ENCODE data around the gene CEP41.

The CEP41 gene

DNA sequence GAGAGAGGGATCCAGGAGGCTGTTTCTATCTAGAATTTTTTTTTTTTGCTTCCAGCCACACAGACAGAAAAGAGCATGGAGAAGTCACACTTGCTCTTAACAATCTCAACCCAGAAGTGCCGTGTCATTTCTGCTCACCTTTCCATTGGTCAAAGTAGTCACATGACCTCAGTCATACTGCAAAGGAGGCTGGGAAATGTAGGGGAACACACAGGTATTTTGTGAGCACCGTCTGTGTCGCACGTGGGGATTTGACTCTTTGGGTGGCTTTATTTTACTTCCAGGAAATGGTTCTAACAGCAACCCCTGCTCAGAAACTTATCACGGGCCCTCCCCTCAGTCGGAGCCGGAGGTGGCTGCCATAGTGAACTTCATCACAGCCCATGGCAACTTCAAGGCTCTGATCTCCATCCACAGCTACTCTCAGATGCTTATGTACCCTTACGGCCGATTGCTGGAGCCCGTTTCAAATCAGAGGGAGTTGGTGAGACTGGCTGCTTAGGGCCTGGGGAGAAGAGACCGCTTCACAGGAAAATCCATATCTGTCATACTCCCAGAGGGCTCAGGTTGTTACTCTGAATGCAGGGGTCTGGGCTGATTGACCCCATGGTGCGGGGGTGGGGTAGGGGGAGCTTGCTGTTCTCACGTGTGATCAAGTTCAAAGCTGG is 73.6 kb downstream of the CEP41 start:
- DNase-seq = no peak

DNA sequence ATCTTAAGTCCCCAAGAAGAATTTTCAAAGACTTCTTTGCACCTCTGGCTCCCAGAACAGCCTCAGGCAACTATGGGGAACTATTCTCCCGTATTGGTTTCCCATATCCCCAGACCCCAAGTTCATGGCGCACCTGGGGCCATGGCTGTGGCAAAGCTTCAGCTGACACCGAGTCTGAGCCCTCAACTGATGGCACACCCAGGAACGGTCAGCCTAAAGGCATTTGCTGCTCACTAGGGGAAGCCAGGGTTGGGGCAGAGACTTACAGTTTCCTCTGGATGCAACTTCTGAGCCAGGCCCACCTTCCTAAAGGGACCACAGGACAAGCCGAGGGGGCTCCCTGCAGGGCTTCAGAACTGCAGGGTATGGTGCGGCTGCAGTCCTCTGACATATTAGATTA is 74.3 kb downstream of the CEP41 start:
- DNase-seq = no peak

DNA sequence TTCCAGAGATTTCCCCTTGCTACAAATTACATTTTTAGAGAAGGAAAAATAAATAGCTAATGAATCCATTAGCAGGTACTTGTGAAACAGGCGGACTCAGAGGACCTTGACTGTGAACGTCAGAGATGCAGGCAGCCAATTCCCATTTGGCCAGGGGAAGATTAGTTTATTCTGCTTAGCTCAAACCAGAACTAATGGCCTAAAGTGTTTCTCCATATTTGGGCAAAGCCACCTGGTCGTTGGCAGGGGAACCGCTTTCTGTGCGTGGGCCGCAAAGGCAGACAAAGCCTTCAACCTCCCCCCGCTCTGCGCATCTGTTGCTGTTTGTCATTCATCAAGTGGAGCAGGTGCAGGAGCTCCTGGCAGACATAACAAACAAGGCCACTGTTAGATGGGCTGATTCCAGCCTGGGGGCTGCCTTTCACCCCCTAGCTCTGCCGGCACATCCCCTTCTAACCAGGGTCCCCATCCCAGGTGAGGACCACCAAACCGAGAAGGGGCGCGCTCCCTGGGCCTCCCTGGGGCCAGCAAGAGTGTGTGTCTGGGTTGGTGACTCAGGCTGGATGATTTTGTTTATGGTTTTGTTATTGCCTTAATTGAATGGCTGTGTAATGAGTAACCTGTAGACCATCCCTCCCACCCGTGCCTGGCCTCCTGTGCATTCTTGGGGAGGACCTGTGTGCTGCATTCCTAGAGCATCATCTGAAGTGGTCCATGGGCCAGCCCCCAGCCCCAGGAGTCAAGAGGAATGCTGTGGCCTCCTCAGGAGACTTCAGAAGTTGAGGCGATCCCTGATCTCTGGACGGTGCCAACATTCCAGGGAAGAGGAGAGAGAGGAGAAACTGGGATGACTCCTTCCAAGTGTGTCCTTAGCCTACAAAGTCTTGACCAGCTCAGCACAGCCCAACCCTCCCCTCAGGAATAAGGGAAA is 75.0 kb downstream of the CEP41 start:
- DNase-seq = no peak

DNA sequence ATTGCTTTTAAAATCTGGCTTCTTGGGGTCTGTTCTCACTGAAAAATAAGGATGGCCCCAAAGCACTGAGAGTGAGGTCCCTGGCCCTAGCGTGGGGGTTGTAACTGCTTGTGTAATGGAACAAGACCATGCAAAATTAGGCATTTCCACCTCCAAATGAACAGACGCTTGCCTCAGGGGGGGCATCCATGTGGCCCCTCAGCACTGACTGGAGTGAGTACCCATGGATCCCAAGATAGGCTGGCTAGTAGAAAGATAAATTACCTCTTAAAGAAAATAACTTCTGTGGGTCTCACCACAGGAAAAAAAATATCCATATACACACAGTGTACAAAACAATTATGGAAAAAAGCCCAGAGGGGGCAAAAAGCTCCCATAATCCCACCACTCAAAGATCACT is 75.7 kb downstream of the CEP41 start:
- no peak for DNase-seq

DNA sequence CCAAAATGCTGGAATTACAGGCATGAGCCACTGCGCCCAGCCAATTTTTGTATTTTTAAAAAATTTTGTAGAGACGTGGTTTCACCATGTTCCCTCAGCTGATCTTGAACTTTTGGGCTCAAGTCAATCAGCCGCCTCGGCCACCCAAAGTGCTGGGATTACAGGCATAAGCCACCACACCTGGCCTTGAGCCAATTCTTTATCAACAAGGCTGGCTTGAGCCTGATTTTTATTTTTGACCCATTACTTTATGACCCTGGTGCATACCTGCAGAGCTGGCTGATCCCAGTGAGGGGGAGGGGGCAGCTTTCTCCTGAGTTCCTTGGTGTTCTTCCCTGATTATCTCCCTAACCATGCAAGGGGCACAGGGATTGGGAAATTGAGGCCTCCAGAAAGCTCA is 76.4 kb downstream of the CEP41 start:
- DNase-seq = no peak

DNA sequence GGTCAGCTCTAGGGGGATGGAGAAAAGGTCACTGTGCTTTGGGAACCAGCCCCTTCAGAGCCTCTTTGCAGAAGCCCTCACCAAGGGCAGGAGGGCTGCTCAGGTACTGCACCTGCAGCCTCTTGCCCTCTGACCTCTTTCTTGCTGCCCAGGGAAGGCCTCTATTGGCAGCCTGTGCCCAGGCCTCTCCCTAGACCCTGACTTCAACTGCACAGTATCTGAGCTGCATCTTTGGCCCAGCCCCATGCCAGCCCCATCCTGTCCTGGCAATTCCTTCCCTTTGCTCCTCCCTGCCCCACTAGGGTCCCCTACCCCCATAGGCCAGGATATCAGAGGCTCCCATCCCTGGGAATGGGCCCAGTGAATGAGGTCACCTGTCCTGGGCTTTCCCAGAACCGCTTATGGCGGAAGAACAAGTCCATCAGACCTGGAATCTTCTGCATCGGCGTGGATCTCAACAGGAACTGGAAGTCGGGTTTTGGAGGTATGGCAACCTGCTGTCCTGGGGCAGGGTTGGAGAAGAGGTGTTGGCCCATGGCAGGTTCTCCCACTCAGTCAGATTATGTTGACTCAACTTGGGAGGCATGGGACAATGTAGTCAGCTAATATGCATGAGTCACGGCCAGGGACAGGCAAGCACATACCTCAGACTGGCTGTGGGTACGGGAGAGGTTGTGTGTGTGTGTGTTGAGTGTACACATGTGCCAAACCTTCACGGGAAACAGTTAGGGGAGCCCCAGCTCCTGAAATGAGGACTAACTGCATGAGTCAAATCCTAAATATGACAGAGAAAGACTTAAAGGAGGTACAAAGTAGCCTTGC is 77.6 kb downstream of the CEP41 start:
- DNase-seq = peak; percentile 48 to 53

DNA sequence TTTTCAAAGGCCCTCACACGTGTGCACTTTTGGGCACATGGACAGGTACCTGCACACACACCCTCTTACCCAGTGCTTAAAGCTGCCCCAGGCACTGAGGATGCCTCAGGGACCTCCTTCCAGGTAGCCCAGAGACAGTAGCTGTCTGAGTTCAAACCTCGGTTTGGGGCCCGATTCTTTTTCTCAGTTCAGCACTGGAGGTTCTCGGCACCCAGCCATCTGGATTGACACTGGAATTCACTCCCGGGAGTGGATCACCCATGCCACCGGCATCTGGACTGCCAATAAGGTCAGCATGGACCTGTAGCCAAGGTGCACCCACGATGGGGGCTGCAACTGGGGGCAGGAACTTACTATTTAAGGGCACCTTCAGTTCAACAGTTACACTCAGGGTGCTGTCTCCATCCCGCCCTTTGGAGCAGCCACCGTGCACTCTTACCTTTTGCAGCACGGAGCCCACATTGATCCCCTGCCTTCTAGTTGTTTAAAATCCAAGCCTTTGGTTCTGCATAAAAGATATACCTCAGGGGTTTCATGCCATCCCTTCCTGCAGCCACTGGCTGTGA is 78.5 kb downstream of the CEP41 start:
- DNase-seq = no peak

DNA sequence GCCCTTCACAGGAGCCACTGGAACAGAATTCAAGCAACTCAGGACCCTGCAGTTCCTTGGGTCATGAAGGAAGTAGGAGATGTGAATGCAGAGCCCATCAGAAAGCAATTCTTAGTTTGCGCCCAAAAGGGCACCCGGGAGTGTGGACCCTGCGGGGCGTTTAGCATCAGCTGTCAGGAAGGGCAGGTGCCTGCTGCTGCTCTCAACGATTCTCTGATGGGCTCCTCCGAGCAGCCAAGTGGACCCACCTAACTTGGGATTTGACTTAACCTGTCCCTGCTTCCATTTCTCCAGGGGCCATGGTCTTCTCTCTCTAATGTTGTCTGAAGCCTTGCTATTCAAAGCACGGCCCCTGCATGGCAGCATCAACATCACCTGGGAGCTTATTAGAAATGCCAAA is 79.1 kb downstream of the CEP41 start:
- DNase-seq = no peak

DNA sequence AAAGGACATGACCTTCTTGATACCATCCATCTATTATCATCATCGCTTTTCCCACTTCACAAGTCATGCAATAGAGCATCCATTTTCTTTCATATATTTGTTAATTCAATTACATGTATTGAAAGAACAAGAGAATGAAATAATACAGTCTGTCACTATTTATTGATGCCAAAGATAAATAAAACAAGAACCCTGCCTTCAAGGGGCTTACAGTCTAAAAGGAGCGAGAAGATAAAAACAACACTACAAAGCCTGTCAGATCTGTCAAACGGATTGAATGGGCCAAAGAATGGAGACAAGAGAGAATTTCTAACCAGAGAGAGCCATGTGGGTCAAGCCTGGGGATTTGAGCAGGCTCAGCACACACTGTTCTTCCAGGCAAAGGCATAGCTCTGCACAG is 80.3 kb downstream of the CEP41 start:
- no peak for DNase-seq

DNA sequence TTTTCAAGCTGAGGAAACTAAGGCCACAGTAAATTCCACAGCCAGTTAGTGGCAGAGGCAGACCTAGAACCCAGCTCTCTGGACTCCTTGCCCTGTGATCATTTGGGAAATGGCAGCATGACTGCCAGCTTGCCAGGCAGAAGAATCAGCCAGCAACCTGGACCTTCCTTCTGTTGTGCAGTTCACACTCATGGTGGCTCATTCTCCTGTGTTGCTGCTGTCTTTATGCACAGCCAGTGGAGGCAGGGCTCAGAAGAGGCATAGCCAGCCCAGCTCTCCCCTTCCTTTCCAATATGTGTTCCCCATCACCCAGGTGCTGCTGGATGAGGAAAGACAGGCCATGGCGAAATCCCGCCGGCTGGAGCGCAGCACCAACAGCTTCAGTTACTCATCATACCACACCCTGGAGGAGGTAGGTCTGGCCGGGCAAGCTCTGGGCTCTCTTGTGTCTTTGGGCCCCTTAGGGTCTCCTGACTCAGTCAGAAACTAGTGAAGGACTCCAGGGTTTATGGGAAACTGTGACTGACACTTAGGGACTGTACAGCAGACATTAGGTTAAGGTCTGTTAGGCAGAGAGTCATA is 81.4 kb downstream of the CEP41 start:
- no peak for DNase-seq

DNA sequence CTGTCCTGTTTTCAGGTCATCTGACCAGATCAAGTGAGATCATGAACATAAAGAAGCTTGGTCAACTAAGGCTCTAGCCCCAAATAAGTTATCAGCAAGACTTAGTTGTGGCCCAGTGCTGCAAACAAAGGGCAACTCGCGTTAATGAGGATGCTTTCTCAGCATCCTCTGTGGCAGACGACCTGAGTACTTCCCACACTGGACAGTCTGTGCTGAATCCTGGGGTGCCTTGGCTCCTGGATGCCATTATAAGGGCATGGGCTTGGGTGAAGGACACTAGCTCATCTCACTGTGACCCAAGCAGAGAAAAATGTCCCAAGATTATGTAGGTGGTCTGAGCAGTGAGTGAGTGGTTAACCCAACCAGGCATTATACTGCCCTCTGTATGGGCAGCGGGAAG is 82.3 kb downstream of the CEP41 start:
- DNase-seq = no peak

DNA sequence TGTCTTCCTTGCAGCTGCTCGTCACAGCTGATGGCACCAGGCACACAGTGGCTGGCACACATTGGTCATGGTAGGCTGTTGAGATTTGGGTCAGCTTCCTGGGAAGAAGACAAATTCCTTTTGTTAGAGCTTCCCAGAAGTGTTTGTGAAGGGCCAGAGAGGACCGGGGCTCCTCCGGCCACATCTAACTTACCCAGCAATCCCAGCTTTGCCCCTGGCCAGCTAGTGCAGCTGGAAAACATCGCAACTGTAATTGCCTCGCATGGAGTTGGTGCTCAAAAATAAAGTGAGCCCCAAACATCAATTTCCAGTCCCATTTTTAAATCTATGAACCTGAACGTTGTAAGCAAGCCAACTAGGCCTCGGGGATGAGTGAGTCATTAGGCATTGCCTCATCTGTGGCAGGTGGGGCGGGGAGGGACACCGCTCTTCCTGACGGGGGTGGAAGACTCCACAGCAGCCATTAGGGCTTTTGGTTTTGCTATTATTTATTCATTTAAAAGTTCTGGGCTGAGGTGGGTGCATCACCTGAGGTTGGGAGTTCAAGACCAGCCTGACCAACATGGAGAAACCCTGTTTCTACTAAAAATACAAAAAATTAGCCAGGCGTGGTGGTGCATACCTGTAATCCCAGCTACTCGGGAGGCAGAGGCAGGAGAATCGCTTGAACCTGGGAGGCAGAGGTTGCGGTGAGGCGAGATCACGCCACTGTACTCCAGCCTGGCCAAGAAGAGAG is 83.8 kb downstream of the CEP41 start:
- DNase-seq = no peak

DNA sequence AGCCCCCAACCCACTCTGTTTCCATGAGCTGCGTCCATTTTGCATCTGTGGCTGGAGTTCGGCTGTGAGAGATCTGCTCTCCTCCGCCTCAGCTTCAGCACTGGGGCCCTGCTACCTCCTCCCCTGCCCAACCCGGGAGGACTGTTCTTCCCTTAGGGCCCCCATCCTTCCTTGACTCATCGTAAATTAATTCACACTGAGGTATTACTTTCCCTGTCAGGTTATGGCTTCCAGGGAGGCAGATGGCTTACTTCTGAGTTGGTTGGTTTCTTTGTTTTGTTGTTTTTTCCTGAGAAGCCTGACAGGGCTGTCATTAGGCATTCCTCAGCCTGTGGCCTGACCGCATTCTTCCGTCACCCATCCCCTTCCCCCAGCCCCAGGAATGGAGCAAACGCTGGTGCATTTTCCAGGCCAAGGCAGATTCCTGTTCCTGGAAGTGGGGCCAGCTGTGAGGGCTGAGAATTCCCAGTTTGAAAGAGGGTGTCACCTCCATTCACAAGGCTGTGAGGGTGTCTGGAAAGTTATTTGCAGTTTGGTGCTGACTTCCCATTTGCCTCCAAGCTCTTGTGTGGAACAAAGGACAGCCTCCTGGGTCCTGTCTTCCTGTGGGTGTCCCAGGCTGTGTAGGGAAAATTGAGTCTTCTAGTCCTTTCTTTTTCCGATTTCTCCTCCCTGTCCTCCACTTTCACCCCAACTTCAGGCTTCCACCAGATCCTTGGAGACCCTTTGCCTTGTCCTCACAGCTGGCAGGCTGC is 84.5 kb downstream of the CEP41 start:
- DNase-seq = no peak

DNA sequence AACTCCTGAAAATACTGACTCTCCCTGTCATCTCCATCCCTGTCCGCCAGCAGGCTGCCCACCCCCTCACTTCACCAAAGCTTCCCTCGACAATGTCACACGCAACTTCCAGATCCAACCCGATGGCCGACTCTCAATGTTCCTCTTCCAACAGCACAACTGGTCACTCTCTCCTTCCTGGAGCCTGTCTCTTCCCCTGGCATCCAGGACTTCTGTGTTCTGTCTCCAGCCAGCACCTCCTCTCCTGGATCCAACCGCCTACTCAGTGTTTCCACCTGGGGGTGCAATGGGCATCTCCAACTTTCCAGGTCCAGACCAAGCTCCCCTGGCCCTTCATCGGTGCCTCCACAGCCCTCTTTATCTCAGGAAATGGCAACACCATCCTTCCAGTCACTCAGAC is 87.6 kb downstream of the CEP41 start:
- DNase-seq = no peak

DNA sequence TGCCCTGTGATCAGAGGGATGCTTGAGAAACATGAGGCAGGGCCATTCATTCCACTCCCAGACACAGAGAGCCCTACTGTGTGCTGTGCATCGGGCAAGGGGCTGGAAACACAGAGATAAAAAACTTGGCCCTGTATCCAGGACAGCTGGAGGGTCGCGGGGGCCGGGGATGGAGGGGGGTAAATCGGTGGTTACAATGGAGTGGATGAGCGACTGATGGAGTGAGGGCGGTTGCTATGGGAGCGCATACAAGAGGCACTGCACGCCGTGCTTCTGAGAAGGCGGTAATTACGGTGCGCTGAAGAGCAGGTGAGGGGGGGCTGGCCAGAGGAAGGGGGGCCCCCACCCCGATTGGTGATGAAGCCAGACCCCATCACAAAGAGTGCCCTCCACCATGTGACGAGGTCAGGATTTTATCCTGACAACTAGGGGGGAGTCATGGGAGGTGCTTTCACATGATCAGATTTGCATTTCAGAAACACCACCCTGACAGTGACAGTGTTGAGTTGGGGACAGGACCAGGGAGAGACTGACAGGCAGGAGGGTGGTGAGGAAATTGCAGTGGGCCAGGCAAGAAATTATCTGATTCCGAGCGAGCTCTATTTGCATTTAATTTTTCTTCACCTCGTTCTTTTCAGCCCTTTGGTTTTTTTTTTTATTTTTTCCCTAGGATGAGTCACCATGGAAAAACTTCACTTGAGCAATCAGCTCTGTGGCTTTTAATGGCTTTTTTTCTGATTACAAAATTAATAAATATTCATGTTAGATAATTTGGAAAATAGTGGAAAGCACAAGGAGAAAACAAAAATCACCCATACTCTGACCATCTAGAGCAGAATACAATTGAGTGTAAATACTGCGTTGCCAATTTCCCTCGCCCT is 88.4 kb downstream of the CEP41 start:
- DNase-seq = no peak

DNA sequence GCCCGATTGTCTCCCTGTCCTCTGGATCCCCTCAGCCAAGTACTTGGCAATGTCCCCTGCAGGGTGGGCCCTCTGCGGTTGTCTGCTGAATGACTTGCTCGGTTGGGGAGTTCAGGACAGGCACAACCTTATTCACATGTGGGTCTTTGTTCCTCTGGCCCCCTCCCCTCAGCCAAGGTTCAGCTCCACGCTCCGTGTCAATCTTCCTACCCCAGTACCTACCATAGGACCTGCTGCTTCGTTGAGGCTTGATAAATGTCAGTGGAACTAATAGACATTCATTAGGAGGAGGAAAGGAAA is 89.1 kb downstream of the CEP41 start:
- no peak for DNase-seq

DNA sequence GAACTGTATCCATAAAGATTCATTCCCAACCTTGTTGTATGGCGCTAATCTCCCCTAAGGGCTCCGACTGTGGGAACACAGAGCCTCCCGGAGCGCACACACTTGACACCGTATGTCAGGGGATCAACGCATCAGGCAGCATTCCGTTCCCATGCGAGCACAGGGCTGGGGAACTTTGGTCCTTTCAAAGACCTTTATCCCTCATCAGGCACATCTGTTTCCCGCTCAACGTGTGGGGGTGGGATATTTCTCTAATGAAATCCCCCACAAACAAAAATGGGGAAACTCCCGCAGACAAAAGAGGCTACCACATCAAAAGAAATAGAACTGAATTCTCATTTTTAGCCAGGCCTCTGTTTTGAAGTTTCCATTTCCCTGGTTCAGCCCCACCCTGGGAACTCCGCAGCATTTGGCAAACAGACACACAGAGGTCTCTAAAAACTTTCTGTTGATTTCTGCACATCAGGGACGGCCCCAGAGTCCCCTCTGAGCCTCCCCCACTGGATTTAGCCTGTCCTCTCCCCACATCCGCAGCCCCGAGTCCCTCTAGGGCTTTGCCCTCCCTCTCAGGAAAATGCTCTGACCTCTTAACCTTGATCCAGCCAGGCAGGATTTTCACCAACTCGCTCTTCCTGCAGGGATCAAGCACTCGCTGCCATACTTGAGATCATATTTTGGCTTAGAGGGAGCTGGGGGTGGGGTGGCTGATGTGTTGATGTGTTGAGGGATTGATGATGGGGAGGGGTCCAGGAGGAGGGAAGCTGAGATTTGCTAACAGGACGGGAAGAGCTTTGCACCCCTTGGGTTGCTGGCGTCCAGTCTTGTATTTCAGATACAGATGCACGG is 89.6 kb downstream of the CEP41 start:
- DNase-seq = no peak

DNA sequence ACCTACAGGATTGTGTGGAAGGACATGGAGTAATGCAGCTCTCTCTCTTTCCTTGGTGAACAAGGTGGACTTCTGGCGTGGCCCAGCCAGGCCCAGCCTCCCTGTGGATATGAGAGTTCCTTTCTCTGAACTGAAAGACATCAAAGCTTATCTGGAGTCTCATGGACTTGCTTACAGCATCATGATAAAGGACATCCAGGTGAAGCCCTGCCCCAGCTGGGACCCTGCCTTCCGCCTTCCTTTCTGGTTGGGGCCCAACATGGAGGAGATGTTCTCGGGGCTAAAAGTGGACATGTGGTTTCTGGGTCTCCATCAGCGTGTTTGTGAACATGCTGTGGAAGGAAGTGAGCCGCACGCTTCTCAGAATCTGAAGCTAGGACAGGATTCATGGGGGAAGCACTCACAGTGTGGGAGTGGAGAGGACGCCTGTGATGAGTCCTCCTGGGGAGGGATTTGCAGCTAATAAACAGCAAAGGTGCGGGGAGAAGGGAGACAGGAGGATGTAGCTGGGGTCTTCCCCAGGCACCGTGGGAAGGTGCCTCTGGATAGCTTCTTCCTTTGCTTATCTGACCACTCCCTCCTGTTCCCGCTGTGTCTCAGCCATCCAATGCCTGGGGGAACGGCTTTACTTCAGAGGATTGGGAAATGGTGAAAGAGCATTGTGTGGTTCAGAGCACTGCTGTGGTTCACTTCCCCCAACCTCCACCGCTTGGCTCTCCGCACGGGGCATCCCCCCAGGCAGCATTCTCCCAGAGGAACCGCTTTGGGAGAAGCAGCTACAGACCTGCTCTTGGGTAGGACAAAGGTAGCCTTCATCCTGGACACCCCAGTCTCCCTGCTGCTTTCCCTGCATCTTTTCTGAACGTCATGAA is 90.7 kb downstream of the CEP41 start:
- no peak for DNase-seq

DNA sequence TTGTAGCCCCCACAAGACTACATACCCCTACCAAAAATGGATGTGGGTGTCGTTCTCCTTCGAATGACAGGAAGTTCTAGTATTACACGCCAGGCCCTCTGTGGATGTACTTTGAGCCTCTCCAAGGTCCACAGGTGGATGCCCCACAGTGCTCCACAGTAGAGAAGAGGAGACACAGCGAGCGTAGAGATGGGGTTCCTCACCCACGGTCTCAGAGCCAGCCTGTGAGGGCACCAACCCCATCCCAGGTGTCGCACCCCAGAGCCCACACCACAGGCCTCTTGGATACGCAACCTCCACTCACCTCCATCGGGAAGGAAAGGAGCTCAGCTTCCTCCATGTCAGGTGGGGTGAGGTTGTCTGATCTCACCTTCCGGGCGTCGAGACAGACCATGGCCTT is 93.9 kb downstream of the CEP41 start:
- DNase-seq = no peak
